GM18508 (cell line): ENCODE results near the gene MDFIC.
"Not testable (repeated sequence)": the region's sequence is repeated elsewhere in the genome, so short reads cannot be mapped to it uniquely, and the experiment has no call there.

ENCODE experiments used
- ATAC-seq: cut with Tn5 transposase; IDR thresholded peaks from one replicate; pipeline ENCODE4 v1.9.1; 2021; ENCODE audit warnings: moderate number of reproducible peaks; ENCODE audit not compliant: insufficient read depth, unreplicated experiment

Gene MDFIC, protein sequence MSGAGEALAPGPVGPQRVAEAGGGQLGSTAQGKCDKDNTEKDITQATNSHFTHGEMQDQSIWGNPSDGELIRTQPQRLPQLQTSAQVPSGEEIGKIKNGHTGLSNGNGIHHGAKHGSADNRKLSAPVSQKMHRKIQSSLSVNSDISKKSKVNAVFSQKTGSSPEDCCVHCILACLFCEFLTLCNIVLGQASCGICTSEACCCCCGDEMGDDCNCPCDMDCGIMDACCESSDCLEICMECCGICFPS

DNA sequence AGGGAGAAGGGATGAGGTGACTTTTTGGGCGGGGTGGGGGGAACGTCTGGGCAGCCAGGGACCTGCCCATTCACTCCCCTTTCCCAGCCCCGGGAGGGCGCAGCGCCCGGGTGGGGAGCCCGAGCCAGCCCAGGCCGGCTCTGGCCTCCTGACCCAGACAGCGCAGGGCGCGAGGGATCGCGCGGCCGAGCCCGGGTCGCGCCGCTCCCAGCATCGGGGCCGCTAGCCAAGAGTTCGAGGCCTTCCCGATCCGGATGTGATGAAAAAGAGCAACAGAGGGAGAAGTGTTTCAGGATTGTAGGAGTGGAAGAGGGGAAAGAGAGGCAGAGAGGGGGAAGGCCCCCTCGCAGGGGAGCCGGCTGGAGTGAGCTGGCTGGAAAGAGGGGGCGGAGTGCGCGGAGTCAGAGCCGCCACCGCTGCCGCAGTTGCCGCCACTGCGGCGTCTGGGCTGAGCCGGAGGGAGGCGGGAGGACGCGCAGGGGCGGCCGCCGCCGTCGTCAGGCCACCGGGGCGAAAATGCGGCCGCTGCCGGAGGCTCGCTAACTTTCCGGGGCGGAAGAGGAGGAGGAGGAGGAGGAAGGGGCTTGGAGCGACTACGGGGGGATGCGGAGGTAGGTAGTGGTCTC lies at the start of gene MDFIC:
MDFIC (plus strand) TSS at position 69 of the 626 bp plus-strand sequence. CDS start 940 bp downstream, outside the sequence.
- no peak for ATAC-seq

DNA sequence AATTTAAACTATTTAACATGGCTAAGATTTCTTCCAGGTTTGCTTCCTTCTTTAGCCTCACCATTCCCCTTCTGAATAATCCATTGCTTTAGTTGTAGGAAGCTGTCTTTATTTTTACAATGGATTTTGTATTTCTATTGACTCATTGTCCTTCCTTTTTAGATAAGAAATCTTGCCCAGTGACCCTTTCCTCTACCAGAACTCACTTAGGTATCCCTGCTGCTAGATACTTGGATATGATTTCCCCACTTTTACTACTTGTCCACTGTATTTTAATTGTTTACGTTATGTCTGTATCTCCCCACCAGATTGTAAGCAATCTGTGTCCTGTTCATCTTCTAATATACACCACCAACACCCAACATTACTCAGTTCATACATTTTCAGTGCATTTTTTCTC lies 47.7 kb upstream of the MDFIC start:
- ATAC-seq, result no peak

DNA sequence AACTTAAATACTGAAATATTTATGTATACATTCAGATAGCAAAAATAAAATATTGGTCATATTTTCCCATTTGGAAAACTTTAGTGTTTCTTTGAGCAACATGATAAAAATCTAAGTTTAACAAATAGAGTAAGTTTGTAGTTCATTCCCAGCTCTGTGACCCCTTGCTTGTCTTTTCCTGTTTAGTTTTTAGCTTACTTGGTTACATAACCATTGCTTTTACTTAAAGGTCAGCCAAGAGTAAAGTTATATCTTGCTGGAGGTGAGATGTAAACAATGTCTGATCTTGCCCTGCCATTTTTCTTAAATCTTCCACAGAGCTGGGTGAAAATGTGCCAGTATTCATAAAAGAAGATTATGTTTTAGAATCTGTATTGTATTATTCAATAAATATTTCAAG lies 46.7 kb upstream of the MDFIC start:
- ATAC-seq, result no peak

DNA sequence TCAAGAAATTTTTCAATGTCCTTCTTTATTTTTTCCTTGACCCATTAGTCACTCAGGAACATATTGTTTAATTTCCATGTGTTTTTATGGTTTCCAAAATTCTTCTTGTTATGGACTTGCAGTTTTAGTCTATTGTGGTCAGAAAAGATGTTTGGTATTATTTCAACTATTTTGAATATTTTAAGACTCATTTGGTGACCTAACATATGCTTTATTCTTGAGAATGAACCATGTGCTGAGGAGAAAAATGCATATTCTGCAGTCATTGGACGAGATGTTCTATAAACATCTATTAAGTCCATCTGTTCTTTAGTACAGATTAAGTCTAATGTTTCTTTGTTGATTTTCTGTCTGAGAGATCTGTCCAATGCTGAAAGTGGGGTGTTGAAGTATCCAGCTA lies 42.3 kb upstream of the MDFIC start:
- ATAC-seq, result no peak

DNA sequence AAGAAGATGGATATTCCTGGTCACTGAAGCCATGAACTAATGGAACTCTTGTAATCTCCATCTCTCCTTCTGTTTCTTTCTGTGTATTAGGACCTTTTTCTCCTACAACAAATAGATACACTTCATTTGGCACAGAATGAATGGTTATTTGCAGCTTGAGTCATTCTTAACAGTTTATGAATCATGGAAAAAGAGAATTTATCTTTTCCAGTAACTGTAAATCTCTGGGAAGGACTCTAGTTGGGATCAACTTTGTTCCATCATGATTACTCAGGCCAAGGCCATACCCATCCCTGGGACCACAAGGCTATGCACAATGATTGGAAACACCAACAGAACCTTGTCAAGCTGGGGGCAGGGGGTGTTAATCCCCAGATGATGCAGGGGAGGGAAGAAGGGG lies 36.1 kb upstream of the MDFIC start:
- ATAC-seq, result no peak

DNA sequence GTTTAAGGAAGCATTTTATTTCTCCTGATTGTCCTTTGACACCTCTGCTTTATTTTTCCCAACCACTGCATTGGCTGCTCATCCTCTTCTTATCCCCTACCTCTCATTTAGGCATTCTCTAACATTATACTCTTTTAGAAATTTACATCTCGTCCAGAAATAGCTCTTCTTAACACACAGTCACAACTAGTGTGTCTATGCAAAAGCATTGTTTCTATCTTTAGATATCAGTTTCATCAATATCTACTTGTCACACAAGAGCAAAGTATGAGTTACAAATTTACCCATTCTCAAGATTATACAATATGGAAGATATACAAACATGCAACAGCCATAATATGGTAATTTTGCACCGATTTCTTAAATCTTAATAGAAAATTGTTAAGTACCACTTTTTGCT lies 35.7 kb upstream of the MDFIC start:
- no peak for ATAC-seq

DNA sequence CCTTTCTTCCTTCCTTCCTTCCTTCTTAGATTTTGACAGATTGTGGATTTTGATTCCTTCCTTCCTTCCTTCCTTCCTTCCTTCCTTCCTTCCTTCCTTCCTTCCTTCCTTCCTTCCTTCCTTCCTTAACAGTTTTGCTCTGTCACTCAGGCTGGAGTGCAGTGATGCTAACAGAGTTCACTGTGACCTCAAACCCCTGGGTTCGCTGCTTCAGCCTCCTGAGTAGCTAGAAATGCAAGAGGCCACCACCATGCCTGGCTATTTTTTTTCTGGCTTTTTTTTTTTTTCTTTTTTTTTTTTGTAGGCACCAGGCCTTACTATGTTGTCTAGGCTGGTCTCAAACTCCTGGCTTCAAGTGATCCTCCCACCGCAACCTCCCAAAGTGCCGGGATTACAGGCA lies 32.8 kb upstream of the MDFIC start:
- not testable (repeated sequence) for ATAC-seq

DNA sequence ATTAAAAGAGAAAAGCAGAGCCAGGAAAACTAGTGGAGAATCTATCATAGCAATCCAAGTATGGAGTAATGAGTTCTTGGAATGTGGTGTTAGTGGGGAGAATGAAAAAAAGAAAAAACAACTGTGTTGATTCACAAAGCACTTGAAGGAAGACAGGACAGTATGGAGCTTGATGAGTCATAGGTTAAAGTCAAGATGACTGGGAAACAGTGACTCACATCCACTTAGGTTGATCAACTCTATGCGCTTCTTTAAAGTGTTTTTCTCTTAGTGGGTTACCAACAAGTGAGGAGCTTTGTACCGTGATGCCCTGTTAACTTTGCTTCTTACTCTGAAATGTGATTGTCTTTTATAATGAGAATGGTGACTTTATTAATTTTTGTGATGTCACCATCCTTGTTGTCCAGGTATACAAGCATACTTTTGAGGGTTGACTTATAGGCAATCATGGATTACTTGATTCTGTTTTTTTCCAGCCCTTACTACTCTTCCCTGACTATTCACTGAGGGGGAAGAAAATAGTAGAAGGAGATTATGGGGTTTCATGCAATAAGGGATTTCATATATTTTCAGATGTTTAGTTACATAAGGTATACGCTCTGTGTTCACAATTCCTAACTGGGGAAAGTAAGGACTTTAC lies 32.1 kb upstream of the MDFIC start:
- peak; percentile 77 for ATAC-seq

DNA sequence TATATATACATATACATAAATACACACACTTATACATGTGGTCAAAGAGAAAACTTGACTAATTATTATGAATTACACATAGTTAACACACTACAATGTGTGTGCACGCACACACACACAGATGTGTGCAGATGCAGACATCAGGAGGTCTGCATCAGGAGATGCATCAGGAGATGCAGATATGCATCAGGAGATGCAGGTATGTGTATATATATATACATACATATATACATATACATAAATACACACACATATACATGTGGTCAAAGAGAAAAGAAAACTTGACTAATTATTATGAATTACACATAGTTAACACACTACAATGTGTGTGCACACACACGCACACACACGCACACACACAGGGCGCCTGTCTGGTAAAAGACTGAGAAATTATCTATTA lies 31.3 kb upstream of the MDFIC start:
- no peak for ATAC-seq

DNA sequence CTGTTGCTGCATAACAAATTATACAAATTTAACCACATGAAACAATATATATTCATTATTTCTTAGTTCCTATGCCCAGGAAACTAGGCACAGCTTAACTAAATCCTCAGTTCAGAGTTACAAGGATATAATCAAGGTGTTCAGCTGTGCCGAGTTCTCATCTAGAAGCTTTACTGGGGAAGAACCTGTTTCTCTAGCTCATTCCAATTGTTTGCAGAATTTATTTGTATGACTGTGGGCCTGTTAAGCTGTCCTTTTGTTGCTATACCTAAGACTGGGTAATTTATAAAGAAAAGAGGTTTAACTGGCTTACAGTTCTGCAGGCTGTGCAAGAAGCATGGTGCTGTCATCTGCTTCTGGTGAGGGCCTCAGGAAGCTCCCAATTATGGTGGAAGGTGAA lies 21.8 kb upstream of the MDFIC start:
- ATAC-seq, result no peak

DNA sequence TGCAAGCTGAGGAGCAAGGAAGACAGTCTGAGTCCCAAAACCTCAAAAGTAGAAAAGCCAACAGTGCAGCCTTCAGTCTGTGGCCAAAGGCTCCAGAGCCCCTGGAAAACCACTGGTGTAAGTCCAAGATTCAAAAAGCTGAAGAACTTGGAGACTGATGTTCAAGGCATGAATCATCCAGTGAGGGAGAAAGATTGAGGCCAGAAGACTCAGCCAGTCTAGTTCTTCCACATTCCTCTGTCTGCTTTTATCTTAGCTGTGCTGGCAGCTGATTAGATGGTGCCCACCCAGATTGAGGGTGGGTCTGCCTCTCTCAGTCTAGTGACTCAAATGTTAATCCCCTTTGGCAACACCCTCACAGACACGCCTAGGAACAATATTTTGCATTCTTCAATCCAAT lies 20.1 kb upstream of the MDFIC start:
- ATAC-seq, result no peak

DNA sequence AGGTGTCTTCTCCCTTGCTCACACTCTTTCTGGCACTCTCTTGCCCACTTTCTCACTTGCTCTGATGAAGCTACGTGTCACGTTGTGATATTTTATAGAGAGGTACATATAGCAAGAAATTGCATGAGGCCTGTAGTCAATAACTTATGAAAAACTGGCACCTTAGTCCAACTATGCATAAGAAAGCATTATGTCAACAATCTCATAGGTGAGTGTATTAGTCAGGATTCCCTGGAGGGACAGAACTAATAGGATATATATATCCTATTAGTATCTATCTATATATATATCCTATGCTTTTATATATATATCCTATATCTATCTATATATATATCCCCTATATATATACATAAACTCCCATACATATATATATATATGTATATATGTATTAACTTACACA lies 18.8 kb upstream of the MDFIC start:
- no peak for ATAC-seq

DNA sequence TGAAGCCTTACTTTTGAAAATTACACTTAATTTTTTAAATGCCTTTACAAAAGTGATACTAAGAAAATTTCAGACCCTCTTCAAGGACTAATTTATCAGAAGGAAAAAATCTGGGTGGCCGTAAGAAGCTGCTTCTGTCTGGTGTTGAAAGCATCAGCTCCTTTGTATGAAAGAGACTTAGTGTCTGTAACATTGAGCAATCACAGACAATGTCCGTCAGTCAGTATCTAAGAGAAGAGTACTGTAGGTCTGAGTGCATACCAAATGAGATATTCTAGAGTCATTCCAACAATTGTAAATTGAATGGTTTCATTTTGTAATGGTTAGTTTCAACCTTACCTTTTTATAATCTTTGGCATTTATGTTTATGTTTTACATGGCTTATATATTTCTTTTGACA lies 11.1 kb upstream of the MDFIC start:
- ATAC-seq, result no peak

DNA sequence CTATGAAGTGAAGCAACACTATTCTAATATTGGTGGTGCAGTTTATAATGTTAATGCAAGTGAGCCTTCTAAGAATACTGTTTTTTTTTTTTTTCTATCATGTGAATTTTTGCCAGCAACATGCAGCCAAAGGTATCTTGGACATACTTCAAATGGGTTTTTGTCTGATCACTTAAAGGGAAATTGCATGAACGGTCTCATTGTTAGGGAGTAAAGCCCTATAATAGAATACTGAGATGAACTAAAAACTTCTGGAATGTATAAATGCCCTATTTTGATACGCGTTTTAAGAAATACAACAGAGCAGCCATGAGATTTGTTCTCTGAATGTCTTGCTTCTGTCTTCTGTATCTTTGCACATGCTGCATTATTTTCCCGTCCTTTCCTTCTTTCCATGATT lies 10.5 kb upstream of the MDFIC start:
- no peak for ATAC-seq

DNA sequence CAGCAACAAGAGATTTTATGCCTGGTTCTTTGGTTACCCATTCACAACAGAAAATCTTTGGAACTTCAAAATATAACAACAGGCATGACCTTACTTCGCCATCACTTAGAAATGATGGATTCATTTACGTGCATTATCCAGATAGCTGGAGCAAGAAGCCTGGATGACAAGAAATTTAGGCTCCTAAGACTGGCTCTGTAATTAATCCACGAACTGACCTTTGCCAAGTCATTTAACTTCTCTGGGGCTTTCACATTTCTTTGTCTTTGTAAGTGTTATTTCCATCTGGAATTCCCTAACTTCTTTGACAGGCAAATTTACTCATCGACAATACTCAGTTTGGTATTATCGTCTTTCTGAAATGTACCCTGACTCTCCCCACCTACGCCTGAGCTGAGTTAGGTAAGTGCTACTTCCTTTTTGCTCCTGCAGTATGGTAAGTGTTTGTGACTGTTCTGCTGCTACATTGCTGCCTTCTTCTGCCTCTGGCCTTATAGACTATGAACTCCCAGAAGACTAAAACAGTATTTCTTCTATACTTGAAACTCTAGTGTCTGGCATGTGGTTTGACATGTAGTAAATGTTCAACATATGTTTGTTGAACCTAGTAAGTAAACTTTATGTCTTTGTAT lies 5.5 kb upstream of the MDFIC start:
- peak; percentile 94 for ATAC-seq

DNA sequence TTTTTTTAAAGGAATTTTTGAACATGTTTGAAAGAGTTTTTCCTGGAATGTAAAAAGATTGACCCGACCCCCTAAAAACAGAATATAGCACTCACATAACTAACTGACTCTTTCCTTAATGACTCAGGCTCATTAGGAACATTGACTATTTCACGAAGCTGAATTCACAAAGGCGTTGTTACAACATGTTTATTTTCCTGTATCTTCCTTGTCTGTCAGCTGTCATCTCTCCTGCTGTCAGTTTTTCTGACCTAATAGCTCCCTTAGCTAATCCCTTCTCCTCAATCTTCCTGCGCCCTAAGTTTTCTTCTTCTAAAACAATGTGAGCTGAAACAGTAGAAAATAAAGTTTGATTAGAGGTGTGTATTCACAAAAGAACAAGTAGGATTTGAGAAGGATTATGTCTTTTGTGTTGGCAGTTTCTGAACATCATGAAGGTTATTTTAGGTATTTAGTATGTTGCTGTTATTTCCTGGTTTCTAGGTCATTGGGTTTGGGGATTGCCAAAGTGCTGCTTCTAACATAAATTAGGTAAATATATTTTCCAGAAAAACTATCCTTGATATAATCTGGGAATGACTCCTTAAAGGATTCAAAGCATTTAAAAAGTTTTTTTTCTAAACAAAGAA lies 4.6 kb upstream of the MDFIC start:
- no peak for ATAC-seq

DNA sequence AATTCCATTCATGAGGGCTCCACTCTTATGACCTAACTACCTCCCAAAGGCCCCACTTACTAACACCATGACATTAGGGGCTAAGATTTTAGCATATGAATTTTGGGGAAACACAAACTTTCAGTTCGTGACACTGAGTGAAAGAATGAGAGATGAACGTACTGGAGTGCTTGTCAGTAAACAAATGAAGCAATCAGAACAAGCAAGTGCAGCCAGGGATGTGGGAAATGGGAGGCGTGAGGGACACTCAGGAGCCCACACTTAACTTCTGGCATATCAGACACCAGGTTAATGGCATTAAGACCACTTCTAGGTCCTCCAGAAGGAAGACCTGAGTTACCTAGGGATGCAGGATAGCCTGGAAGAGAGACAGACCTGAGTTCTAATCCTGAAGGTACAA lies 2.3 kb upstream of the MDFIC start:
- no peak for ATAC-seq

DNA sequence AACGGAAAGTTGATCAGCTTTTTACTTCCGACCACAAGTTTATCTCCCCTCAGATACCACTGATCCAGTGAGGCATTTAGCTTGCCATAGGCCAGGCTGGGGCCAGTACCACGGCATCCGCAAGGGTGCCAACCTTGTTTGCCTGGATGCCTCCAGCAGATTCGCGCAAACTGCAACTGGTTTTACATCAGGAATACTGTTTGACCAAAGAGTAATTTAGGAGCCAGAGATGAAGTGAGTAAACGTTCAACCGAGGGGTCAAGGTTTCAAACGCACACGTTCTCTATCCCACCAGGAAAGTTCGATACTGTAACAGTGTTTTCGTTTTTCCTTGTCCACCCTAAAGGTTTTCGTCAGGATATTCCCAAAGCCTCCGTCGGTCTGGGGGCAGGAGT lies 266 bp upstream of the MDFIC start:
- ATAC-seq, result no peak

DNA sequence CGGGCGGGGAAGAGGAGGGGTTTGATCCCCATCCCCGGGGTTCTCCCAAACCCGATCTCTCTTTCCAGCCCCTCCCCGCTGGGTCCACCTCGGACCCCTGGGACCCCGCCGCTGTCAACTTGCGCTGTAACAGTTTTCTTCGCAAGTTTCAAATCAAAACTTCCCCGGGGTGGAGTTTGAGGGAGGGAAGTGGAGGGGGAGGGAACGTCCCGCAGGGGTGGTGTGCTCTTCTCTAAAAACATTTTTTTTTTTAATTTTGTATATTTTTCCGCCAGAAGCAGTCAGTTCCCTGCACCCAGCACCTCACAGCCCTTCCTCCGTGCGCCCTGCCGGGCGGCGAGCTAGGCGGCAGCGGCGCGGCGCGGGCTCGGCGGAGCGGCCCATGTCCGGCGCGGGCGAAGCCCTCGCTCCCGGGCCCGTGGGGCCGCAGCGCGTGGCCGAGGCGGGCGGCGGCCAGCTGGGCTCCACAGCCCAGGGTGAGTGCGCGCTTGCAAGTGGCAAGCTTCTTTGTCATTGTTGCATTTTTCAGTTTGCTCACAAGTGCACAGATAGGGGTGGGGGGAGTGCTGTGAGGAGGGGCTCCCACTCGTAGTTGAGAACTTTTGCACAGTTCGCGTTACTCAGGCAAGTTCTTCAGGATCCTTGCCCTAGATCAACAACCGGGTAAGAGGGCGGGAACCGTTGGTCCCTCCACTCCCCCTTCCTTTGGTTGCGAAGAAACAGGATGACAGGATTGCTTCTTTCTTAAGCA lies 933 bp downstream of the MDFIC start:
- no peak for ATAC-seq

DNA sequence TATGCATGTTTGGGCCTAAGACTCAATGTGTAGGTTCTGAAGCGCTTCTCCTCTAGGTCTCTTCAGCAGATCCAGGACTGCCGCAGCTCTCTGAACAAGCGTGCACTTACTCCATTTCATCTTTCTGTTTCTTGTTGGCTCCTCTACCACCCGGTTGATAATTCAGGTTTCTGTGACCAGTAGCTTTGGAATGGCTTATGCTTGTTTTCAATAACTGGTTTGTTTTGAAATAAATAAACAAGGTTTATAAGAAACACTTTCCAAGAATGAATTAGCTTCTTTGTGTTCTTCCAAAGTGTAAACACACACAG lies 1.5 kb downstream of the MDFIC start:
- ATAC-seq, result no peak
